ENCODE measurements around the gene HLA-DMA. TPM values are rescaled to one million over a fixed set of nuclear protein-coding genes. Genes with fewer than 3 reads are reported as not detected.

The HLA-DMA gene
- total RNA-seq, 2 experiments from 2014 or later, result 54.0 to 54.3 TPM

DNA sequence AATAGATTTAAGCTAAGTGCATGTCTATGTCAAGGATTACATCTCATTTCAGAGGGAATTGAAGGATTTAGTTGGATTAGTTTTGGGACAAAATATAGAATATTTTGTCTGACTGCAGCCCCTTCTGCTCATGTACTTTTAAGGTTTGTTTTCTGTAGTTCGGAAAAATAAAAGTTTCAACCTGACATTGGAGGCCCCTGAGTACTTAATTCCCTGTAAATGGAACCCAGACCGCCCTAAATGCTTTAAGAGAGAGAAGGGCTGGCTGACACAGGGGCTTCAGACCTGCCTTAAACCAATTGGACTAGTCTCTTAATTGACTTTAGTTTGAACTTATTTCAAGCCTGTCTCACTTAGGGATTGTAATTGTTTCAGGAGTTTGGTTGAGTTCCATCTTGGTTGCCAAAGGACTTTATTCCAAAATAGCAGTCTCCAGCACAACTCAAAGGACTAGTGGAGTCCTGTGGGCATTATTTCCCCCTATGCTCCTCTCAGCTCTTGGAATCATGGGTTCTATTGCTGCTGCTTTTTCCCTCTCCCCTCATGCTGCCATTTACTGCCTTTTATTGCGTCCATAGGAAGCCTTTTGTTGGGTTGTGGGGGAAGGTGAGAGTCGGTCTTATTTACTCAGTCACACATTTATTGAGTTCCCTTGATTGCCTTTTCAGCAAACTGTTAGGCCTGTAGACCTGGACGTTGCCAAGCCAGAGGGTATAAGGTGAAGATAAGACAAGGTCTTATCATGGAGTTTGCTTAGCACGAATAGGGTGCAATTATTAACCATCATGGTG lies 30.0 kb upstream of the HLA-DMA start:
- H3K4me3 Mint-ChIP-seq, result no peak overlapping the region
- H3K27ac Mint-ChIP-seq, result no peak overlapping the region
- POLR2A ChIA-PET, result interaction anchor here (0.6 to 12.4 kb wide), 4 partner anchors 12 to 137 kb away, joined by 3 to 315 read pairs (median 12); partner anchors contain the start of gene BRD2
- DNase-seq, result no peak
- H3K9me3 Mint-ChIP-seq, result no peaks in the 10 kb centered on the region
- H3K4me1 Mint-ChIP-seq, result peaks cover 49% of the 10 kb centered on the region
- peaks cover 50% of the 10 kb centered on the region for H3K36me3 Mint-ChIP-seq (ENCODE audit: low read depth)
- H3K27me3 Mint-ChIP-seq, result no peaks in the 10 kb centered on the region
- CTCF ChIA-PET, result interaction anchor here (0.7 to 4.8 kb wide), 14 partner anchors 8 to 155 kb away, joined by 3 to 140 read pairs (median 8); partner anchors contain the start of genes HLA-DMA and TAP2

- ChIA-PET POLR2A (interaction anchor here (0.6 to 12.4 kb wide), 5 partner anchors 11 to 336 kb away, joined by 3 to 315 read pairs (median 4); partner anchors contain the start of gene BRD2), CTCF (interaction anchor here (0.7 to 3.7 kb wide), 7 partner anchors 8 to 144 kb away, joined by 3 to 81 read pairs (median 4); partner anchors contain the start of genes HLA-DMA and TAP2)
- Mint-ChIP-seq H3K27ac (peak overlapping the region; percentile 5), H3K36me3 (ENCODE audit: low read depth) (peaks cover 57% of the 10 kb centered on the region), H3K27me3 (no peaks in the 10 kb centered on the region), H3K9me3 (no peaks in the 10 kb centered on the region), H3K4me3 (no peak overlapping the region), H3K4me1 (peaks cover 54% of the 10 kb centered on the region)
- DNase-seq, result no peak
Measured at GRCh38 chr6:32982084-32982701, 29.3 kb upstream of the HLA-DMA start.

- Mint-ChIP-seq H3K27me3 (no peaks in the 10 kb centered on the region), H3K27ac (no peak overlapping the region), H3K9me3 (no peaks in the 10 kb centered on the region), H3K4me3 (no peak overlapping the region), H3K4me1 (peaks cover 68% of the 10 kb centered on the region), H3K36me3 (ENCODE audit: low read depth) (peaks cover 74% of the 10 kb centered on the region)
- DNase-seq, result no peak
- CTCF ChIA-PET, result interaction anchor here (1.5 to 2.7 kb wide), 6 partner anchors 9 to 95 kb away, joined by 4 to 13 read pairs (median 8); partner anchors contain the start of genes BRD2 and HLA-DMA
- POLR2A ChIA-PET, result interaction anchor here (1.0 to 12.4 kb wide), 5 partner anchors 9 to 95 kb away, joined by 3 to 315 read pairs (median 5); partner anchors contain the start of genes BRD2 and HLA-DMB
Measured at GRCh38 chr6:32980488-32981038, 27.7 kb upstream of the HLA-DMA start.

DNA sequence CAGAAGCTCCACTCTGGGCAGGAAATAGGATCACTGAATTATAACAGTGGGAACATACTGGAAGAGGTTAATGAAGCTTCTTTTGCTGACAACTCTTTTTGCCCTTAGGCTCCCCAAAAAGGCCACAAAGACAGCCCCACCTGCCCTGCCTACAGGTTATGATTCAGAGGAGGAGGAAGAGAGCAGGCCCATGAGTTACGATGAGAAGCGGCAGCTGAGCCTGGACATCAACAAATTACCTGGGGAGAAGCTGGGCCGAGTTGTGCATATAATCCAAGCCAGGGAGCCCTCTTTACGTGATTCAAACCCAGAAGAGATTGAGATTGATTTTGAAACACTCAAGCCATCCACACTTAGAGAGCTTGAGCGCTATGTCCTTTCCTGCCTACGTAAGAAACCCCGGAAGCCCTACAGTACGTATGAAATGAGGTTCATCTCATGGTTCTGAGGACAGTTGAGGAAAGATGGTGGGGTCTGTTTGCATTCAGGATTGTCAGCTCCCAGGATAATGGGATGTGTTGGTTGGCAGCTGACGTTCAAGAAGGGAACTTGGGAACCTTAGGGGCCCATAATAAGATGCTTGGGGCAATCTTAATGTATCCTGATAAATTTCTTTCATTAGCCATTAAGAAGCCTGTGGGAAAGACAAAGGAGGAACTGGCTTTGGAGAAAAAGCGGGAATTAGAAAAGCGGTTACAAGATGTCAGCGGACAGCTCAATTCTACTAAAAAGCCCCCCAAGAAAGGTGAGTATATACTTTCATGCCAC lies 27.0 kb upstream of the HLA-DMA start:
- Mint-ChIP-seq H3K4me1 (peaks cover 73% of the 10 kb centered on the region), H3K4me3 (no peak overlapping the region), H3K36me3 (ENCODE audit: low read depth) (peaks cover 80% of the 10 kb centered on the region), H3K27ac (no peak overlapping the region), H3K9me3 (no peaks in the 10 kb centered on the region), H3K27me3 (no peaks in the 10 kb centered on the region)
- ChIA-PET CTCF (interaction anchor here (1.5 to 2.7 kb wide), 6 partner anchors 9 to 94 kb away, joined by 4 to 13 read pairs (median 8); partner anchors contain the start of genes BRD2 and HLA-DMA), POLR2A (interaction anchor here (0.6 to 12.4 kb wide), 11 partner anchors 9 to 135 kb away, joined by 3 to 315 read pairs (median 4); partner anchors contain the start of genes BRD2, HLA-DMB, PSMB9 and TAP1)
- DNase-seq, result no peak

DNA sequence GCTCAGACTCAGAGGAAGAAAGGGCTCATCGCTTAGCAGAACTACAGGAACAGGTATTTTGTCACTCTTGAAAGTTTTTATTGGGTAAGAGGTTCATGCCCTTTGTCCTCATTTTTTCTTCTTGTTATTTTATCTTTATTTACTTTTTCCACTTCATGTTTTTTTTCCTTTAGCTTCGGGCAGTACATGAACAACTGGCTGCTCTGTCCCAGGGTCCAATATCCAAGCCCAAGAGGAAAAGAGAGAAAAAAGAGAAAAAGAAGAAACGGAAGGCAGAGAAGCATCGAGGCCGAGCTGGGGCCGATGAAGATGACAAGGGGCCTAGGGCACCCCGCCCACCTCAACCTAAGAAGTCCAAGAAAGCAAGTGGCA lies 25.0 kb upstream of the HLA-DMA start:
- H3K27ac Mint-ChIP-seq, result no peak overlapping the region
- peaks cover 66% of the 10 kb centered on the region for H3K4me1 Mint-ChIP-seq

DNA sequence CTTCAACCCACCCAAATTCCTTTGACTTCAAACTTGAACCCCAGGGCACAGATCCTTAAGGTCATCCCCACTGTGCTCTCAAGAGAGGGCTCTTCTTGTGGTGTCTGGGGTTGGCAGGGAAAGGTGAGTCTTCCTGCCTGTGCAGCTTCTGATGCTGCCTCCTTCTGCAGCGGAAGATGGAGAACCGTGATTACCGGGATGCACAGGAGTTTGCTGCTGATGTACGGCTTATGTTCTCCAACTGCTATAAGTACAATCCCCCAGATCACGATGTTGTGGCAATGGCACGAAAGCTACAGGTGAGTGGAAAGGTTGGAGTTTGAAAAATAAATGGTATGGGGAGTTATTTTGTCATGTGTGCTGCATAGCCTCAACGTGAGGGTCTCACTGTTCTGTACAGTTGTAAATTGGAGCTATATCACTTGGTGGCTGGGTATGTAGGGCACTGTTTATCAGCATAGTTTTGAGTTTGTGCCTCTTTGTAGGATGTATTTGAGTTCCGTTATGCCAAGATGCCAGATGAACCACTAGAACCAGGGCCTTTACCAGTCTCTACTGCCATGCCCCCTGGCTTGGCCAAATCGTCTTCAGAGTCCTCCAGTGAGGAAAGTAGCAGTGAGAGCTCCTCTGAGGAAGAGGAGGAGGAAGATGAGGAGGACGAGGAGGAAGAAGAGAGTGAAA lies 24.5 kb upstream of the HLA-DMA start:
- H3K9me3 Mint-ChIP-seq, result no peaks in the 10 kb centered on the region
- H3K4me1 Mint-ChIP-seq, result peaks cover 65% of the 10 kb centered on the region
- H3K27me3 Mint-ChIP-seq, result no peaks in the 10 kb centered on the region
- peaks cover 100% of the 10 kb centered on the region for H3K36me3 Mint-ChIP-seq (ENCODE audit: low read depth)
- no peak for DNase-seq
- H3K4me3 Mint-ChIP-seq, result no peak overlapping the region
- peak overlapping the region; percentile 43 for H3K27ac Mint-ChIP-seq
- POLR2A ChIA-PET, result interaction anchor here (0.6 to 17.7 kb wide), 7 partner anchors 10 to 124 kb away, joined by 3 to 538 read pairs (median 4); partner anchors contain the start of genes BRD2, HLA-DMA, PSMB9 and TAP1
- CTCF ChIA-PET, result interaction anchor here (1.1 to 13.5 kb wide), 3 partner anchors 24 to 91 kb away, joined by 3 to 259 read pairs (median 62); partner anchors contain the start of gene HLA-DMA

More for the DNA sequence above, 25.0 kb upstream of the HLA-DMA start:
- POLR2A ChIA-PET, result interaction anchor here (0.6 to 17.7 kb wide), 7 partner anchors 10 to 124 kb away, joined by 3 to 538 read pairs (median 4); partner anchors contain the start of genes BRD2, HLA-DMA, PSMB9 and TAP1
- H3K27me3 Mint-ChIP-seq, result no peaks in the 10 kb centered on the region
- DNase-seq, result no peak
- peaks cover 97% of the 10 kb centered on the region for H3K36me3 Mint-ChIP-seq (ENCODE audit: low read depth)
- CTCF ChIA-PET, result interaction anchor here (0.6 to 13.5 kb wide), 4 partner anchors 25 to 92 kb away, joined by 3 to 259 read pairs (median 32); partner anchors contain the start of gene HLA-DMA
- H3K4me3 Mint-ChIP-seq, result no peak overlapping the region
- H3K9me3 Mint-ChIP-seq, result no peaks in the 10 kb centered on the region

GRCh38 chr6:32976334-32977069 lies 23.6 kb upstream of the HLA-DMA start:
- peak overlapping the region; percentile 63 for H3K27ac Mint-ChIP-seq
- peaks cover 60% of the 10 kb centered on the region for H3K4me1 Mint-ChIP-seq
- CTCF ChIA-PET, result interaction anchor here (0.6 to 13.5 kb wide), 4 partner anchors 8 to 91 kb away, joined by 3 to 259 read pairs (median 34); partner anchors contain the start of gene HLA-DMA
- H3K36me3 Mint-ChIP-seq (ENCODE audit: low read depth), result peaks cover 98% of the 10 kb centered on the region
- H3K27me3 Mint-ChIP-seq, result no peaks in the 10 kb centered on the region
- H3K9me3 Mint-ChIP-seq, result no peaks in the 10 kb centered on the region
- POLR2A ChIA-PET, result interaction anchor here (0.9 to 17.7 kb wide), 8 partner anchors 8 to 134 kb away, joined by 3 to 656 read pairs (median 14); partner anchors contain the start of genes BRD2, HLA-DMA, PSMB8 and TAP2
- H3K4me3 Mint-ChIP-seq, result peak overlapping the region; percentile 97
- DNase-seq, result no peak

DNA sequence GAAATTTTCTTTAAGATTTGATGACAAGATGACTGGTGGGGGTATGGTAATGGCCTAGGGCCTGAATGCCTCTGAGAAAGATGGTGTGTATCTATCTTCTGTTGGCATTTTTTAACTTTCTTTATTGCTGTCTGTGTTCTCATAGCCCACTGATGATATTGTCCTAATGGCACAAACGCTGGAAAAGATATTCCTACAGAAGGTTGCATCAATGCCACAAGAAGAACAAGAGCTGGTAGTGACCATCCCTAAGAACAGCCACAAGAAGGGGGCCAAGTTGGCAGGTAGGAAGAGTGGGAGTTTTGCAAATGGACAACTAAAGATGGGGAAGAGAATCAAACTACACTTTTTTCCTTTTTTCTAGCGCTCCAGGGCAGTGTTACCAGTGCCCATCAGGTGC lies 23.0 kb upstream of the HLA-DMA start:
- H3K4me1 Mint-ChIP-seq, result peaks cover 60% of the 10 kb centered on the region
- H3K27me3 Mint-ChIP-seq, result no peaks in the 10 kb centered on the region
- H3K4me3 Mint-ChIP-seq, result peak overlapping the region; percentile 97
- H3K36me3 Mint-ChIP-seq (ENCODE audit: low read depth), result peaks cover 98% of the 10 kb centered on the region
- POLR2A ChIA-PET, result interaction anchor here (0.9 to 17.7 kb wide), 7 partner anchors 8 to 134 kb away, joined by 3 to 656 read pairs (median 301); partner anchors contain the start of genes BRD2, HLA-DMA, PSMB8 and PSMB9
- no peaks in the 10 kb centered on the region for H3K9me3 Mint-ChIP-seq
- DNase-seq, result no peak
- H3K27ac Mint-ChIP-seq, result peak overlapping the region; percentile 63
- CTCF ChIA-PET, result interaction anchor here (0.6 to 13.5 kb wide), 5 partner anchors 8 to 90 kb away, joined by 3 to 259 read pairs (median 62); partner anchors contain the start of gene HLA-DMA

- Mint-ChIP-seq H3K4me1 (peaks cover 49% of the 10 kb centered on the region), H3K9me3 (no peaks in the 10 kb centered on the region), H3K27ac (peak overlapping the region; percentile 98), H3K27me3 (no peaks in the 10 kb centered on the region), H3K4me3 (peak overlapping the region; percentile 97), H3K36me3 (ENCODE audit: low read depth) (peaks cover 96% of the 10 kb centered on the region)
- no peak for DNase-seq
- POLR2A ChIA-PET, result interaction anchor here (0.6 to 17.7 kb wide), 22 partner anchors 8 to 1168 kb away, joined by 3 to 656 read pairs (median 14); partner anchors contain the start of genes GPSM3, HLA-DMA, HLA-DMB and HLA-DPA1
- CTCF ChIA-PET, result interaction anchor here (1.2 to 13.5 kb wide), 7 partner anchors 9 to 135 kb away, joined by 3 to 259 read pairs (median 44); partner anchors contain the start of genes HLA-DMA, HLA-DMB and TAP2
Measured at GRCh38 chr6:32974541-32975308, 21.8 kb upstream of the HLA-DMA start.

GRCh38 chr6:32974016-32974333 lies 21.1 kb upstream of the HLA-DMA start:
- peak; percentile 50 for DNase-seq
- Mint-ChIP-seq H3K36me3 (ENCODE audit: low read depth) (peaks cover 92% of the 10 kb centered on the region), H3K27me3 (no peaks in the 10 kb centered on the region), H3K4me3 (peak overlapping the region; percentile 97), H3K27ac (peak overlapping the region; percentile 98), H3K9me3 (no peaks in the 10 kb centered on the region), H3K4me1 (peaks cover 44% of the 10 kb centered on the region)
- CTCF ChIA-PET, result interaction anchor here (1.2 to 13.5 kb wide), 7 partner anchors 10 to 135 kb away, joined by 3 to 259 read pairs (median 44); partner anchors contain the start of genes HLA-DMA, HLA-DMB and TAP2
- POLR2A ChIA-PET, result interaction anchor here (0.6 to 17.7 kb wide), 21 partner anchors 8 to 1168 kb away, joined by 3 to 656 read pairs (median 24); partner anchors contain the start of genes GPSM3, HLA-DMA, HLA-DMB and HLA-DPA1

Measured in activated CD4-positive, alpha-beta memory T cell treated with anti-CD3 and anti-CD28 coated beads, Interleukin-2, amount 10 ng/mL, durations not matched to agents 7 days and 5 days (primary cell).